Caki2 (cell line): Measurements from ENCODE around the gene PTTG2. TPM values are rescaled to one million over a fixed set of nuclear protein-coding genes. Genes with fewer than 3 reads are reported as not detected.

ENCODE experiments used
- DNase-seq: peaks from one replicate; pipeline ENCODE4 v3.0.0-alpha.2; 2015; ENCODE audit warnings: low read depth
- in situ Hi-C: cut with HindIII; loops from 2 replicates; pipeline ENCODE4 v1.10.0; 2016; ENCODE audit warnings: low sequenced_read_pairs, low pct_unique_long_range_greater_than_20kb, mixed read lengths
- total RNA-seq: library from RNA; depleted of rRNA; stranded (reverse); fragments of >200 nt; shearing (Covaris generic); gene quantifications from 2 replicates; pipeline ENCODE4 v1.2.3, GENCODE V29; 2014; ENCODE audit warnings: low replicate concordance; rRNA removed

The PTTG2 gene
- total RNA-seq, 1 experiment from 2014 or later, result not detected

DNA sequence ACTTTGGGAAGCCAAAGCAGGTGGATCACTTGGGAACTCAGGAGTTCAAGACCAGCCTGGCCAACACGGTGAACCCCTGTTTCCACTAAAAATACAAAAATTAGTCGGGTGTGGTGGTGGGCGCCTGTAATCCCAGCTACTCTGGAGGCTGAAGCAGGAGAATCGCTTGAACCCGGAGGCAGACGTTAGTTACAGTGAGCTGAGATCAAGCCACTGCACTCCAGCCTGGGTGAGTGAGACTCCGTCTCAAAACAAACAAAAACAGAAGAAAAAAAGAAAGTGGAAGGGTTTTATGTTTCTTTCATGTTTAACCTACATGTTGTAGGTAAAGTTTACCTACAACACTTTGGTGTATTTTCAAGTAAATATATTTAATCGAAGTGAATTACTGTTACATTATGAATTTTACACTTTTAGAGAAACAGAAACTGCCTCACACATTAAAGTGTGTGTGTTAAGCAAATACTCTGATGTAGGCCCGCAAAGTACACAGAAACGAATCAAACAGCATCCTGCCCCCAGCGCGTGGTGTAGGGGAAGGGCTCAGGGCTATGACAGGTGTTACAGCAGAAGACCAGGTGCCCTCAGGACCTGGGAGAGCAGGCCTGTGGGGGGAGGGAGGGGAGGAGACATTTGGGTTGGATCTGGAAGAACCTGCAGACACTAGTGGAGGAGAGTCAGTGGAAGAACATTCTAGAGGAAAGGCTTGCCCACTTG is 39.0 kb downstream of the PTTG2 start:
- no peak for DNase-seq
- in situ Hi-C loops, result no loop called here

DNA sequence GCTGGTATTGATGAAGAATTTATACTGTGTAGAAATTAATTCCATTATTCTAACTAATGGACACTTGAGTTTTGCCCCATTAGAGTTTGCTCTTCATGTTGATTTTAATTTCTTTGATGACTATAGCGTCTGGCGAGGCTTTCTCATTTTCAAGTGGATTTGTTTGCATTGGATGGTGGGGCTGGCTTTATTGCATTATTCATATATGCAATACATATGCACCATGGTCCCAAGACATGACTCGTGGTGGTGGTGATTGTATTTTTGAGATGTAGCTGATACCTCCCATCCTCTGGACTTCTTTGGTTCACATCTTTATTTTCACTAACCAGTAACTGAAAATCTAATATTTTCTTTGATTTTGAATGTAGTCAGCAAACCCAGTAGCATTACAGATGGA is 39.8 kb downstream of the PTTG2 start:
- no peak for DNase-seq
- in situ Hi-C loops, result no loop called here

DNA sequence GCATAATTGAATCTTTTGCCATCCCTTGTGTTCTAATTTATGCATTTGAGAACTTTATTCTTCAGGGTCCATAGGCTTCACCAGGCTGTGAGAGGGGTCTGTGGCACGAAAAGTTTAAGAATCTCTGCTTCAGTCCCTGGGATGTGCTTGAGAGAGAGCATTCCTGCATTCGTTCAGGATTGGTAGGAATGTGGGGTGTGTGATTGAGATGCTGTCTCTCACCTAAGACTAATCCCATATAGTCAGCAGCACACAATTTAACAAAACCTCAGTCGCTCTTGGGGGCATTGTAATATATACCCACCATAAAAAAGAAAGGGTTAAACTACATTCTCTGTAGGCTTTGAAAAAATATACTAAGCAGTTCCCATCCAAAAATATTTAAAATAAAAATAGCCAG is 41.7 kb downstream of the PTTG2 start:
- DNase-seq, result no peak
- in situ Hi-C loops, result no loop called here

DNA sequence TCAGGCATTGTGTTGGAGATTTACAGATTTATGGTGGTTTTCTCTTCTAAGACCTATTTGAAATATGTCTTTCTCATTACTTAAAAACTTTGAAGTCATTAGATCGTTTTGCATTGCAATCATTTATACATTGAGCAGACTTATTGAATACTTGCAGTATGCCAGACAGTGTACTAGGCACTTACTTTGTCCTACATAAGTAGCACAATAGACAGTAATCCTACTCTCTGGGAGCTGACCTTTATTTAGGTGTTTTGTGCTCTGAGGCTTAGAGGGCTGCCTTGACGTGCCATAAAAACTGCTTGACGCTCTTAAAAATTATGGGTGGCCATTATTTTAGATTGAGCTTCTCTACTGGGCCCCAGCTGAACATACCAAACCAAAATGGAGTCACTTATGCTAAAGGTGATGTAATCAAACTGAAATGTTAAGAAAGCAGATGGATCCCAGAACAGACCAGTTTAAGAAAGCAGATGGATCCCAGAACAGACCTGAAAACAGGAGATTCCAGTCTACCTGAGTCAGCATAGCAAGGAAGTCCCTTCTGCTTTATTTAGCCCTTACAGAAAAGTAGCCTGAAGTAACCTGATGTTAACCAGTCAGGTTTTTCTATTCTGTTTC is 42.4 kb downstream of the PTTG2 start:
- in situ Hi-C loops, result no loop called here
- DNase-seq, result no peak

DNA sequence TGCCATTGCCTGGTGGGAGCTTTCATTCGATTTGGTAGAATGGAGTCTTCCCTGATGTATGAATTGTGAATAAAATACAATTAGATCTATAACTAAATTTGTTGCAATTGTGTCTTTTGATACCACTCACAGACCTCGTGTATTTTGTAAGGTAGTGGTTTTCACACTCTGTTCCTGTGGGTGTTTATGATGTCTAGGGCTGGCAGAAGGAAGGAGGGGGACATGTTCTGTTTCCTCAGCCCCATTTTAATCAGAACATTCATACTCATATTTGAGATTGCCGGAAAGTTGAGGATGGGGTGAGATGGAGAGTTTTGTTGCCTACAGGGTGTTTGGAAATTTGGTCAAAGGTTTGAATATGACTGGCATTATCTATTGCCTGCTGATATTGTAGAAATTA is 42.9 kb downstream of the PTTG2 start:
- in situ Hi-C loops, result no loop called here
- DNase-seq, result no peak

DNA sequence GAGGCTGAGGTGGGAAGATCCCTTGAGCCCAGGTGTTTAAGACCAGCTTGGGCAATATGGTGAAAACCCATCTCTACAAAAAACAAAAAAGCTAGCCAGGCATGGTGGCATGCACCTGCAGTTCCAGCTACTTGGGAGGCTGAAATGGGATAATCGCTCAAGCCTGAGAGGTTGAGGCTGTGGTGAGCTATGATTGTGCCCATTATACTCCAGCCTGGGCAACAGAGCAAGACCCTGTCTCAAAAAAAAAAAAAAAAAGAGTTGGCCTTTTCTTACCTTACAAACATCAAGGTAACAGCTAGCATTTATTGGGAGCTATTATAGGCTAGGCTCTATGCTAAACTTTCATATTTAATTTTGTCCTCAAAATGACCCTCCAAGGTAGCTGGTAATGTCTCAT is 43.4 kb downstream of the PTTG2 start:
- no peak for DNase-seq
- in situ Hi-C loops, result no loop called here

DNA sequence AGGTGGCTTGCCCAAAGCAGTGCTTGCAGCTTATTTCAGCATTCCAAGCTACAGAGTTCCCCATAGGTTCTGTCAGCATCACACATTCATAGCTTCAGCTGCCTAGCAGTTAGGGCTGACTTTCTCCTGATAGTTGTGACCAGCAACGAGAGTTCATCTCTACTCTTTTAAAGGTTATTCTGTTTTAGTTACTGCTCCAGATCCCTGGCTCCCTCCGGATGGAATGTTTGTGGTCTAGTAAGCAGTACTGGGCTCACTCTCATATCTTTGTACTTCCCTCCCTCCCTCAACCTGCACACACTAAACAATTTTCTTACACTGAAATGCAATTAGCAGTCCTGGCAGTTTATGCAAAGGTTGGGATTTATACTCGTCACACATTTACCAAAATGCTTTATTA is 43.9 kb downstream of the PTTG2 start:
- DNase-seq, result no peak
- in situ Hi-C loops, result no loop called here

DNA sequence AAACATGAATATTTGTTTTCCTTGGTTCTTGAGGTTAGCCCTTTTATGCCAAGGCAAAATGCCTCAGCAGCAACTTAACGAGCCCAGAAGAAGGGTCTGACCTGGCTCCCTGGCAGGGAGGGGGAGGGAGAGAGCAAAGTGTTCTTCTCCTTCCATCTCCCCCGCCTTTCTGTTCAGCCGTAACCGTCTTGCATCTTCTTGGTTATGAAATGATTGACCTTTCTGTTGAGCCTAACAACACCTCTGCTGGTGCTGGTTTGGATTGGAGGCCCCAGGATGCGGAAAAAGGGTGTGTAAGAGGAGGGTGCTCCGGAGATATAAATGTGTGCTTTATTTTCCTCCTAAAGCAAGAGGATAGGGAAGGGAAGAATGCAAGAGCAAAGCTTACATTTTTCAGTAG is 44.7 kb downstream of the PTTG2 start:
- in situ Hi-C loops, result no loop called here
- no peak for DNase-seq

DNA sequence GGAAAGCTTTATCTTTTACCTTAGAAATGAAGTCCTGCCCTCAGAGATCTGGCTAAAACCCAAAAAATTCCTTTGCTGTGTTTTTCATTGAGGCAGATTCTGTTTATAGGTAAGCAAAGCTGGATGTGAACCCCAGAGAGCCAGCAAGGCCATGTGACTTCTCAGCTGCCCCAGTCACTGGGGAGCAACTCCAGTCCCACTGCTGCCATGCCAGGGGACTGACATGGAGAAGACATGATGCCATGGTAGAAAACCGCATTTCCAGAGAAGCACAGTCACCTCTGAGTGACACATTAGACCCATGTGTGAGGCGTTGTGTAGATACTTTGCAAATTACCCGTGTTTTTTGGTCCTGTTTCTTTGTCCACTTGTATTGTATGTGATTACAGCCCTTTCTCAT is 45.4 kb downstream of the PTTG2 start:
- DNase-seq, result no peak
- in situ Hi-C loops, result no loop called here

DNA sequence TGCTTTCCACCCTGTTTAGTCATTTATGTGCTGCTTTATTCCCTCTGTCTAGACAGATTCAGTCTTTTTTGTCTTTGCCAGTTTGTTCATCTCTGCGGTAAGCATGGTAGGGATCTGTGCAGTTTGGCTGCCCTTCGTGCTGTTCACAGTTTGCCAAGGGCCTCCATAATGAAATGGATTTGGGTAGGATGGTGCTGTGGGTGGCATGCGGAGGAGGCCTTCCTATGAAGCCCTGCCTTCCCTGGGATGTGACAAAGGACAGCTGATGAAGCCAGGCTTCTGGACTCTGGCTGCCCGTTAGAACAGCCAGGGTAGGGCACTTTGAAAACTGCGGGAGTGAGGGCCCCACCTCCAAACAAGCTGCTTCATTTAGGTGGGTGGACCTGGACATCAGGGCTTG is 47.4 kb downstream of the PTTG2 start:
- no peak for DNase-seq
- in situ Hi-C loops, result no loop called here

DNA sequence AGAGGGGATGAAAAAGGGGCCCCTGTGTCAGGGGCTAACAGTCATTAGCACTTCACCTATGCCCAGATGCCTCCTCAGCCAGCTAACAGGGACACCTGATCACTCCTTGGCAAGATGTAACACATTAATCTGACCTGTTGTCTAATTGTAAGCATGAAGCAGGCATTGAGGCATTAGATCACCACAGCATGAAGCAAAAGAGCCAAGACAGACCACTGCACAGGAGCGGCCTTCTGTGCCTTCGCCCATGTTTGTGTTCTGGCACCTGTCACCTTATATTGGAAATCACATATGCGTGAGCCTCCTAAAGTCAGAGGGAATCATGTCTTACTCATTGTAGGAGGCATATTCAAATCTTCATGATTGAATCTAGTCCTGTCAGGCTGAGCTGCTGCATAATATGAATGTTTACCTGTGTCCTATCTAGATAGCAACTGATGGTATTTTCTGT is 48.4 kb downstream of the PTTG2 start:
- no peak for DNase-seq
- in situ Hi-C loops, result no loop called here

DNA sequence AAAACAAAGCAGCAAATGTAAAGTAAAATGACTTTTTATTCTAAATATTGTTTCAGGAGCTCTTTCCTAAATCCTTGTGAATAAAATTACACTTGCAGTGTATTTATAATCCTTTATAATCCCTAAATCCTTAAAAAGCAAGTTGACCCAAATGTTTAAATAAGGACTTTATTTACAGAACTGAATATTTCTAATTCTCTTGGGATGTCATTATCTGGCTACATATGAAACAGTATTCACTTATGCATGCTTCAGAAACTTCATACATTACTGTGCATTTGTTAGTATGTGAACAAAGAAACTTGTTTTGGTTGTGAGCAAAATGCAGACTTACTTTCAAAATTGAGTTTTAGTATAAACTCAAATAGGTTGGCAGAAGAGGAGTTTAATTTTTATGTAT is 49.2 kb downstream of the PTTG2 start:
- in situ Hi-C loops, result no loop called here

DNA sequence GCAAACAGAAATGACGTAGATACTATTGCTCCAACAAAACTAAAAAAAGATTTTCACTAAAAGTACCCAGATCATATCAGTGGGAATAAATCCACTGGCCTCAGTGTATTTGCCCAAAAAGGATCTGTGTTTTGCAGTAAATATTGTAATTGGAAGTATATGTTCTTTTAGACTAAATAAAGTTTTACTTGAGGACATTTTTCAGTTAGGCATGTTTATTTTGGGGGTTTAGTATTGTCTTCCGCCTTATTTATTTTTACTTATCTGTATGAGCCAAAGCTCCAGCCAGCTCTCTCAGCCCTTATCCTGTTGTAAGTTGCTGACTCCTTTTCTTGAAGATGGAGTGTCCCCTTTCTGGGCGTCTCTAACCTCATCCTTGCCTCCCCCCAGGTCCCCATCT is 49.8 kb downstream of the PTTG2 start:
- in situ Hi-C loops, result no loop called here
- no peak for DNase-seq

More for the DNA sequence above, 49.2 kb downstream of the PTTG2 start:
- DNase-seq, result no peak

Other genes starting within 250 kb of the PTTG2 start
- 19.7 and 24.8 TPM in 2 replicates for gene PGM2, start 133.7 kb upstream of the PTTG2 start, total RNA-seq
- gene TBC1D1, start 69.3 kb upstream of the PTTG2 start, total RNA-seq, result 38.6 and 40.7 TPM in 2 replicates